ENCODE data around the gene ATP6V0A1.

Gene ATP6V0A1

GRCh38 chr17:42559075-42559474 lies 100.4 kb downstream of the ATP6V0A1 start:
- DNase-seq (ENCODE audit: low read depth in 1 of 2, low spot score in 1 of 2) = no peak

DNA sequence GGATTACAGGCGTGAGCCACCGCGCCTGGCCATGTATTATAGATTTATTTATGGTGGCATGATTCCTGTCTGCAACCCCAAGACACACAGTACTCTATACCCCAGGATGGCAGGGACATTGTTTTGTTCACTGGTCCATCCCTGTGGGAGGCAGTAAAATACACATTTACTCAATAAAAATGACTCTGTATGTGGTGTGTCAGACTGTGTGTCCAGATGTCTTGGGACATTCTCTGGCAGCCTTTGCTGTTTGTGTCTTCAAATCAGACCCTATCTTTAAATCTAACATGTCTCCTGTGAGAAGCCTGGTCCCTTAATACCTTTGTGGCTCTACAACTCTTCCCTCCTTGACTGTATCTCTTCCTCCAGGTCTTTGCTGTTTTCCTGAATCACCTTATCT lies 101.6 kb downstream of the ATP6V0A1 start:
- DNase-seq (ENCODE audit: low read depth in 1 of 2, low spot score in 1 of 2) = no peak

DNA sequence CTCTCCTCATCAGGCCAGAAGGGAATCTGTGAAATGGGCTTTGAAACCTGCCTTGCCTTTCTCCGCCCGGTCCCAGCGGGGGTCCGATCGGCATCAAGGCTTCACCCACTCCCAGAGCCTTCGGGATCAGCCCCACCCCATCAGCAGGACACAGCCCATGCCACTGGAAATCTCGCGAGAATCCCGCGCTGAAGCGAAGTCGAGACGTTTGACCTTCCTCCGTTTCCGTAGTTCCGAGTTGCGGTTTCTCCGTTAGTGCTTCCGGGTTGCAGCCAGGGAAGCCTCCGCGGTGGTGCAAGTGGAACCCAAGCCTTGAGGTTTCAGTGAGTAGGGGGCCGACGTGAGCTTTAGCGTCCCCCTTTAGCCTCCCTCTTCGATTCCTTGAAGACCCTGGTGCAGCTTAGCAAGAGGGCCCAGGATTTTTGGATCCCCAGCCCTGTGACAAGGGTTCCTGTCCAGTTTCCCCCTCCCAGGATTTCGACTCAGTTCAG lies 103.3 kb downstream of the ATP6V0A1 start, which contains the start of gene COASY:
COASY (plus strand) TSS at position 252 of the 491 bp plus-strand sequence. CDS start 475 bp downstream, outside the sequence.
- peak; percentile 77 to 79 for DNase-seq (ENCODE audit: low read depth in 1 of 2, low spot score in 1 of 2)

- no peak for DNase-seq (ENCODE audit: low read depth in 1 of 2, low spot score in 1 of 2)
These were observed 103.9 kb downstream of the ATP6V0A1 start for GRCh38 chr17:42562388-42563142.

- DNase-seq (ENCODE audit: low read depth in 1 of 2, low spot score in 1 of 2) = no peak
These were observed 104.4 kb downstream of the ATP6V0A1 start for GRCh38 chr17:42563143-42563509.

GRCh38 chr17:42563543-42563942 lies 104.9 kb downstream of the ATP6V0A1 start:
- DNase-seq (ENCODE audit: low read depth in 1 of 2, low spot score in 1 of 2) = no peak

DNA sequence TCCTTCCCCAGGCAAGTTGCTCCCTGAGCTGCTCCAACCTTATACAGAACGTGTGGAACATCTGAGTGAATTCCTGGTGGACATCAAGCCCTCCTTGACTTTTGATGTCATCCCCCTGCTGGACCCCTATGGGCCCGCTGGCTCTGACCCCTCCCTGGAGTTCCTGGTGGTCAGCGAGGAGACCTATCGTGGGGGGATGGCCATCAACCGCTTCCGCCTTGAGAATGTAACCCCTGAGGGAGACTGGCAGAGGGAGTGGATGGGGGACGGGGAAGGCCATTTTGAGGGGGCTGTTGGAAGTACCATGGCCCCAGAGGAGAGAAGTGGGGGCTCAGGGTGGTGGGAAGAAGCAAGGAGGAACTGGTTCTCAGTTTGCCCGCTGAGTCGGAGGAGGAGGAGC lies 105.3 kb downstream of the ATP6V0A1 start:
- no peak for DNase-seq (ENCODE audit: low read depth in 1 of 2, low spot score in 1 of 2)

DNA sequence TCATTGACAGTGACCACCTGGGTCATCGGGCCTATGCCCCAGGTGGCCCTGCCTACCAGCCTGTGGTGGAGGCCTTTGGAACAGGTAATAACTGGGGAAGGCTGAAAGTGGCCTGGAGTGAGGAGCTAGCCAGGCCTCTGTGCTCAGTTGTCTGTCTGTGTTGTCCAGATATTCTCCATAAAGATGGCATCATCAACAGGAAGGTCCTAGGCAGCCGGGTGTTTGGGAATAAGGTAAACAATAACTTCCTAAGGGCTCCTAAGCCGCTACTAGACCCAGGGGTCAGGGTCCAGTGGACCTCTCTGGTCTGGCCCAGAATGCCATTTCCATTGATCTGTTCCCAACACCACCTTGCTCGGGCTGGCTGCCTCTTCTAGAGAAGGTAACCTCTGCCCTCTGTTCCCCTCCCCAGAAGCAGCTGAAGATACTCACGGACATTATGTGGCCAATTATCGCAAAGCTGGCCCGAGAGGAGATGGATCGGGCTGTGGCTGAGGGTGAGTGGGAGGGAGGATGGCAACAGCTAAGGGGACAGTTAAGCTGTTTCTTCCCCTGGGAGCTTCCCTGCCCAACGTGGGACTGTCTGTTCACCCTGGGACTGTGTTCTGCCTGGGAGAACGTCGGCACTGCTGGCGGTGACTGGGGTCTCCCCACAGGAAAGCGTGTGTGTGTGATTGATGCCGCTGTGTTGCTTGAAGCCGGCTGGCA lies 106.3 kb downstream of the ATP6V0A1 start:
- no peak for DNase-seq (ENCODE audit: low read depth in 1 of 2, low spot score in 1 of 2)

DNA sequence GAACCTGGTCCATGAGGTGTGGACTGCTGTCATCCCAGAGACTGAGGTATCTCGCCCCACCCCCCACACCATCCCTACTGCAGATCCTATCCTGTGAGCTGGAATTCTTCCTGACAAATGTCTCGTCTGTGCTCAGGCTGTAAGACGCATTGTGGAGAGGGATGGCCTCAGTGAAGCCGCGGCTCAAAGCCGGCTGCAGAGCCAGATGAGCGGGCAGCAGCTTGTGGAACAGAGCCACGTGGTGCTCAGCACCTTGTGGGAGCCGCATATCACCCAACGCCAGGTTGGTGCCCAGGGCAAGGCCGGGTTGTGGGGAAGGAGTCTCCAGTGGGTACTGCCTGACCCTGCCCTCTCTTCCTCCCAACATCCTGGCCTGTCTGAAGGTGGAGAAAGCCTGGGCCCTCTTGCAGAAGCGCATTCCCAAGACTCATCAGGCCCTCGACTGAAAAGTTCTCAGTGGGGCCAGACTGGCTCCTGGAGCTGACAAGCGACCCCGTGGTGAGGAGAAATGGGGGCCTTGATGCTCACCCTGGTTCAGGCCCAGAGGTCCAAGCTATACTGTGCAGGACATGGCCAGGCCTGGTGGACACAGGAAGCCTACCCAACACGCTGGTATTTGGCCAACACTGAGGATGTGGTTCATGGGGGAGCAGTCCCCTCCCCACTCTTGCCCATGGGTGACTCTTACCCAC lies 107.0 kb downstream of the ATP6V0A1 start:
- no peak for DNase-seq (ENCODE audit: low read depth in 1 of 2, low spot score in 1 of 2)

GRCh38 chr17:42566215-42566882 lies 107.7 kb downstream of the ATP6V0A1 start:
- DNase-seq (ENCODE audit: low read depth in 1 of 2, low spot score in 1 of 2) = no peak

- peak; percentile 82 to 90 for DNase-seq (ENCODE audit: low read depth in 1 of 2, low spot score in 1 of 2)
These were observed 108.3 kb downstream of the ATP6V0A1 start, which contains the start of gene MLX for GRCh38 chr17:42566883-42567573. TSS of gene MLX (plus strand) at chr17:42567100. CDS start at chr17:42567125, 25 bp downstream.

- no peak for DNase-seq (ENCODE audit: low read depth in 1 of 2, low spot score in 1 of 2)
These were observed 109.8 kb downstream of the ATP6V0A1 start for GRCh38 chr17:42568341-42569111.

DNA sequence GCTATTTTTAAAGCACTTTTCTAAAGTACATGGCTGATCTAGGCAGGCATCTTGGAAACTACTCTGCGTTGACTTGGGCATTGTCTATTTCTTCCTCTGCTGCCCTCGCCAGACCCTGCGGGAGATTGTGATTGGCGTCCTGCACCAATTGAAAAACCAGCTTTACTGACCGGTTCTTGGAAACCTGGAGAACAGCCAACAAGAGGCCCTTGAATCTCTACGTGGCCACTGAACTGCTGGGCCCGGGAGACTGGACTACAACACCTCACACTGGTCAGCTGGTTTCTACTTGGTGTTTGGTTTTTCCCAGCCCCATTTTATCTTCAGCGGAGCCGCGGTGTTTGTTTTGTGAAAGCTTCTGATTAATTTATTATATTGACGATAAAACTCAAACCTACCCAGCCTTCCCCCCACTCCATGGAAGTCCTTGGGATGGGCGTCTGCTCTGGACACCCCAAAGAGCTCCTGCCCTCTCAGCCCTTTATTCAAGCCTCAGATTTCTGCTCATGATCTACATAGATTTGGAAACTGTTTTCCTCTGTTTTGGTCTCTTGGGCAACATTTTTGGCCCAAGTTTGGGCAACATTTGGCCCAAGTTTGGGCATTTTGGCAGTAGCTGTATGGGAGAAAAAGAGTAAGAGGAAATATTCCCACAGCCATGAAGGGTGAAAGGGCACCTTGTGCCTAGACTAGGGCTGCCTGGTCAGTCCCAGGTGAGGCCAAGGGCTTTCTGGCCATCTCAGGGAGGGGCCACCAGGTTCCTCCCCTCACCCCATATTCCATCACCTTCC lies 113.0 kb downstream of the ATP6V0A1 start:
- no peak for DNase-seq (ENCODE audit: low read depth in 1 of 2, low spot score in 1 of 2)

Measured in stimulated activated CD4-positive, alpha-beta T cell treated with anti-CD3 and anti-CD28 coated beads, Interleukin-15, amount 100 ng/mL, for 1 hour (primary cell).